ENCODE measurements around the gene ARHGEF40. TPM values are rescaled to one million over a fixed set of nuclear protein-coding genes. Genes with fewer than 3 reads are reported as not detected.

The ARHGEF40 gene
- total RNA-seq, 1 donor from 2014 or later: 64.4 TPM

- no peak for DNase-seq (ENCODE audit: low read depth)
These were observed 28.2 kb downstream of the ARHGEF40 start, which contains the start of gene ZNF219 for GRCh38 chr14:21098076-21098891. TSS of gene ZNF219 (minus strand) at chr14:21098655. CDS start at chr14:21093591, 5,064 bp downstream.

GRCh38 chr14:21098892-21099595 is 28.9 kb downstream of the ARHGEF40 start:
- DNase-seq (ENCODE audit: low read depth): no peak

GRCh38 chr14:21099596-21099985 is 29.5 kb downstream of the ARHGEF40 start:
- DNase-seq (ENCODE audit: low read depth): no peak

GRCh38 chr14:21100931-21101330 is 30.8 kb downstream of the ARHGEF40 start, which contains the start of gene TMEM253:
TSS of gene TMEM253 (plus strand) at chr14:21101066. CDS start at chr14:21101344, 278 bp downstream.
- DNase-seq (ENCODE audit: low read depth): no peak

GRCh38 chr14:21101802-21102413 is 31.8 kb downstream of the ARHGEF40 start:
- DNase-seq (ENCODE audit: low read depth): peak; percentile 32

GRCh38 chr14:21102521-21103410 is 32.7 kb downstream of the ARHGEF40 start:
- no peak for DNase-seq (ENCODE audit: low read depth)

- DNase-seq (ENCODE audit: low read depth): no peak
These were observed 33.3 kb downstream of the ARHGEF40 start for GRCh38 chr14:21103411-21103709.

GRCh38 chr14:21103710-21104447 is 33.8 kb downstream of the ARHGEF40 start:
- peak; percentile 84 for DNase-seq (ENCODE audit: low read depth)

GRCh38 chr14:21104448-21105060 is 34.5 kb downstream of the ARHGEF40 start:
- DNase-seq (ENCODE audit: low read depth): peak; percentile 63

GRCh38 chr14:21105095-21105494 is 35.0 kb downstream of the ARHGEF40 start:
- DNase-seq (ENCODE audit: low read depth): no peak

GRCh38 chr14:21106176-21106497 is 36.0 kb downstream of the ARHGEF40 start:
- no peak for DNase-seq (ENCODE audit: low read depth)

- peak; percentile 75 for DNase-seq (ENCODE audit: low read depth)
These were observed 36.6 kb downstream of the ARHGEF40 start for GRCh38 chr14:21106498-21107282.

- peak; percentile 73 for DNase-seq (ENCODE audit: low read depth)
These were observed 37.2 kb downstream of the ARHGEF40 start for GRCh38 chr14:21107283-21107800.

GRCh38 chr14:21108791-21109190 is 38.7 kb downstream of the ARHGEF40 start:
- DNase-seq (ENCODE audit: low read depth): no peak

- DNase-seq (ENCODE audit: low read depth): peak; percentile 59
These were observed 39.5 kb downstream of the ARHGEF40 start for GRCh38 chr14:21109377-21110138.

GRCh38 chr14:21112255-21112654 is 42.2 kb downstream of the ARHGEF40 start:
- no peak for DNase-seq (ENCODE audit: low read depth)

- DNase-seq (ENCODE audit: low read depth): no peak
These were observed 43.3 kb downstream of the ARHGEF40 start for GRCh38 chr14:21113369-21113768.

- DNase-seq (ENCODE audit: low read depth): no peak
These were observed 48.8 kb downstream of the ARHGEF40 start for GRCh38 chr14:21118933-21119332.

- DNase-seq (ENCODE audit: low read depth): no peak
These were observed 50.6 kb downstream of the ARHGEF40 start for GRCh38 chr14:21120686-21121085.
